ENCODE measurements around the gene CBARP.

The CBARP gene

GRCh38 chr19:1181606-1182005 lies 56.2 kb downstream of the CBARP start:
- no peak overlapping the region for H3K4me3 ChIP-seq (ENCODE audit: low read length in 2 of 2)
- peaks cover 2% of the 10 kb centered on the region in 2 donors for H3K27me3 ChIP-seq (ENCODE audit: control insufficient read depth in 1 of 2, insufficient read depth in 2 of 2, low read length in 2 of 2)
- H3K4me1 ChIP-seq (ENCODE audit: control insufficient read depth, insufficient read depth, low read length), result peaks cover 7% of the 10 kb centered on the region
- no peaks in the 10 kb centered on the region for H3K36me3 ChIP-seq (ENCODE audit: control insufficient read depth in 2 of 2, insufficient read depth in 2 of 2, low read length in 2 of 2)
- H3K9me3 ChIP-seq (ENCODE audit: control insufficient read depth in 2 of 2, low read length in 2 of 2), result no peaks in the 10 kb centered on the region
- H3K9ac ChIP-seq (ENCODE audit: low read length in 2 of 2), result no peak overlapping the region
- H3K27ac ChIP-seq (ENCODE audit: low read length), result no peak overlapping the region
